B cell (primary cell): ENCODE results near the gene SCAMP3. TPM values are rescaled to one million over a fixed set of nuclear protein-coding genes. Genes with fewer than 3 reads are reported as not detected.

Experiments
- ATAC-seq: fragments of 200-7000 bp; cut with Tn5 transposase; one replicate; pipeline ENCODE4 v1.10.0; 2021; ENCODE audit warnings: low read depth, mild to moderate bottlenecking, moderate number of reproducible peaks, moderate library complexity
- CTCF ChIA-PET: fragments of 350-600 bp; sonication (Branson Sonifier 250); formaldehyde crosslinking; loops from one replicate; lab custom pipeline; 2021; ENCODE audit warnings: antibody characterized with exemption, inconsistent platforms; lab: Charles Lee
- POLR2A ChIA-PET: fragments of 350-600 bp; sonication (Branson Sonifier 250); formaldehyde crosslinking; loops from one replicate; lab custom pipeline; 2021; ENCODE audit warnings: antibody characterized with exemption; lab: Charles Lee
- DNase-seq: peaks from one replicate; pipeline ENCODE4 v3.0.0; 2013
- H2AFZ ChIP-seq: 2 replicates; pipeline ENCODE4 v1.6.1; 2012; ENCODE audit warnings: mild to moderate bottlenecking, low read depth, low read length; ENCODE audit not compliant: insufficient read depth, poor library complexity, severe bottlenecking
- H3K27ac ChIP-seq, 2 donors: 1 replicate in 1 of 2; 2 replicates in 1 of 2; pipeline ENCODE4 v1.5.1; 2012 to 2013; ENCODE audit warnings: low read length in 2 of 2, mild to moderate bottlenecking in 2 of 2, moderate library complexity in 1 of 2
- H3K27me3 ChIP-seq, 4 experiments: fragments of 200-600 bp in 1 of 4; sonication (generic) in 1 of 4; replicated peaks in 1 of 4; 1 replicate in 2 of 4; 2 replicates in 2 of 4; pipeline versions ENCODE4 v1.6.1 to v1.7.0; 2013 to 2016; ENCODE audit warnings: low read length in 3 of 4, mild to moderate bottlenecking in 2 of 4, mixed read lengths in 1 of 4, moderate library complexity in 1 of 4; ENCODE audit not compliant: insufficient read depth in 4 of 4, control insufficient read depth in 3 of 4; ENCODE audit errors: control extremely low read depth in 1 of 4
- H3K36me3 ChIP-seq, 2 experiments: replicated peaks in 1 of 2; 1 replicate in 1 of 2; 2 replicates in 1 of 2; pipeline versions ENCODE4 v1.6.1 to v1.7.1; 2013; ENCODE audit warnings: low read length in 1 of 2; ENCODE audit not compliant: insufficient read depth in 2 of 2, control insufficient read depth in 1 of 2; ENCODE audit errors: control extremely low read depth in 1 of 2, extremely low read depth in 1 of 2
- H3K4me1 ChIP-seq, 2 donors: fragments of 200-600 bp in 1 of 2; sonication (generic) in 1 of 2; 1 replicate in 1 of 2; 2 replicates in 1 of 2; pipeline versions ENCODE4 v1.5.1 to v1.6.1; 2013 to 2017; ENCODE audit warnings: low read length in 2 of 2; ENCODE audit not compliant: control insufficient read depth in 2 of 2, insufficient read depth in 2 of 2
- H3K4me2 ChIP-seq: replicated peaks from 2 replicates; pipeline ENCODE3; 2012; ENCODE audit warnings: mild to moderate bottlenecking, low read depth, low read length; ENCODE audit not compliant: poor library complexity, severe bottlenecking
- H3K4me3 ChIP-seq, 5 experiments: fragments of 200-600 bp in 1 of 5; sonication (generic) in 1 of 5; 1 replicate in 3 of 5; 2 replicates in 2 of 5; pipeline versions ENCODE4 v1.5.1 to v1.7.0; 2011 to 2016; ENCODE audit warnings: low read length in 4 of 5, mild to moderate bottlenecking in 4 of 5, low read depth in 2 of 5, control low read depth in 1 of 5, moderate library complexity in 1 of 5; ENCODE audit not compliant: insufficient read depth in 1 of 5; ENCODE audit errors: control extremely low read depth in 1 of 5, extremely low read depth in 1 of 5
- H3K79me2 ChIP-seq: fragments of 200-600 bp; sonication (generic); one replicate; pipeline ENCODE4 v1.6.0; 2016; ENCODE audit warnings: low read length; ENCODE audit not compliant: control insufficient read depth, insufficient read depth
- H3K9ac ChIP-seq: fragments of 200-600 bp; sonication (generic); 2 replicates; pipeline ENCODE4 v1.6.1; 2017; ENCODE audit warnings: mild to moderate bottlenecking, low read length, moderate library complexity
- H3K9me3 ChIP-seq, 3 donors: one replicate each; pipeline versions ENCODE4 v1.6.1 to v1.7.1; 2013; ENCODE audit warnings: low read length in 2 of 3; ENCODE audit not compliant: control insufficient read depth in 2 of 3, insufficient read depth in 1 of 3; ENCODE audit errors: control extremely low read depth in 1 of 3
- H4K20me1 ChIP-seq: 2 replicates; pipeline ENCODE4 v1.6.0; 2012; ENCODE audit warnings: mild to moderate bottlenecking, low read length; ENCODE audit not compliant: insufficient read depth, control insufficient read depth, poor library complexity, severe bottlenecking
- H3K27ac Mint-ChIP-seq: one replicate; pipeline ENCODE4 v1.8.0; 2021; ENCODE audit warnings: mixed read lengths
- H3K27me3 Mint-ChIP-seq: one replicate; pipeline ENCODE4 v1.8.0; 2021; ENCODE audit warnings: mixed read lengths
- H3K4me1 Mint-ChIP-seq: one replicate; pipeline ENCODE4 v1.8.0; 2021; ENCODE audit warnings: mixed read lengths
- H3K4me3 Mint-ChIP-seq: one replicate; pipeline ENCODE4 v1.8.0; 2021; ENCODE audit warnings: mixed read lengths
- H3K9me3 Mint-ChIP-seq: one replicate; pipeline ENCODE4 v1.8.0; 2022; ENCODE audit warnings: mixed read lengths; ENCODE audit not compliant: insufficient read depth
- CTCF ChIP-seq: fragments of 200-600 bp; IDR thresholded peaks from one replicate; pipeline ENCODE4 v1.8.0; 2022; ENCODE audit warnings: antibody characterized with exemption, mild to moderate bottlenecking
- EZH2 ChIP-seq: IDR thresholded peaks from 2 replicates; pipeline ENCODE4 v1.6.1; 2012; ENCODE audit warnings: borderline replicate concordance, low read depth, mild to moderate bottlenecking, moderate library complexity, low read length; ENCODE audit not compliant: insufficient read depth, poor library complexity, severe bottlenecking
- WGBS: methylation state at CpG from one replicate; pipeline ENCODE4 v1.1.5; 2013; ENCODE audit warnings: missing lambda C conversion rate; ENCODE audit not compliant: insufficient coverage; 5-methylcytosine and 5-hydroxymethylcytosine counted together
- intact Hi-C: fragments of 100-400 bp; cut with micrococcal nuclease; formaldehyde crosslinking; loops from one replicate; pipeline ENCODE4 v1.10.0; 2022
- polyA plus RNA-seq: library from polyadenylated mRNA; depleted of rRNA; stranded (reverse); fragments of >200 nt; gene quantifications from 2 replicates; pipeline ENCODE4 v1.2.3, GENCODE V29; 2012
- total RNA-seq, 2 donors: library from RNA; stranded (reverse); fragments of 120-200 nt in 1 of 2; gene quantifications; 1 replicate in 1 of 2; 2 replicates in 1 of 2; pipeline versions ENCODE4 v1.2.3 to v1.2.4, GENCODE V29; 2013 to 2022

Gene SCAMP3
- total and polyA plus RNA-seq, 2 donors (not counting 1 experiment from before 2014, with no cell fraction given) = 79.8 to 107 TPM

GRCh38 chr1:155226910-155227260, 35.3 kb downstream of the SCAMP3 start:
- ChIA-PET CTCF (interaction anchor here (0.7 to 6.9 kb wide), 17 partner anchors 15 to 165 kb away, joined by 3 to 189 read pairs (median 6); partner anchors contain the start of genes CLK2, KRTCAP2, MTX1 and THBS3), POLR2A (interaction anchor here (0.7 to 5.9 kb wide), 5 partner anchors 14 to 333 kb away, joined by 4 to 47 read pairs (median 5); partner anchors contain the start of genes MTX1, THBS3 and TRIM46)
- H2AFZ ChIP-seq = peak overlapping the region; percentile 81
- H3K9ac ChIP-seq = peak overlapping the region; percentile 73
- DNase-seq (no peak), ATAC-seq (no peak)
- H3K4me3 ChIP-seq = peak overlapping the region; percentile 61 to 93 (median 68)
- intact Hi-C loops = loop anchor here (1.0 to 5.0 kb wide), 5 partner anchors 14 to 142 kb away; partner anchors contain the start of gene THBS3
- H3K9me3 ChIP-seq = no peaks in the 10 kb centered on the region
- H3K4me1 Mint-ChIP-seq = peaks cover 46% of the 10 kb centered on the region
- peaks cover 4% of the 10 kb centered on the region for H3K79me2 ChIP-seq
- TF ChIP-seq CTCF (peak; percentile 65), EZH2 (no peak)
- peak overlapping the region; percentile 94 for H3K4me2 ChIP-seq
- peak overlapping the region; percentile 91 for H3K27ac Mint-ChIP-seq
- H4K20me1 ChIP-seq = no peaks in the 10 kb centered on the region
- H3K27me3 Mint-ChIP-seq = no peaks in the 10 kb centered on the region
- 0% methylated on average over 5 of the region's 19 CpGs for whole genome bisulfite sequencing
- no peaks in the 10 kb centered on the region for H3K27me3 ChIP-seq
- H3K9me3 Mint-ChIP-seq = no peaks in the 10 kb centered on the region
- H3K4me1 ChIP-seq = peaks cover 46 to 61% of the 10 kb centered on the region in 2 donors
- peak overlapping the region; percentile 70 for H3K27ac ChIP-seq
- no peaks in the 10 kb centered on the region for H3K36me3 ChIP-seq
- peak overlapping the region; percentile 85 for H3K4me3 Mint-ChIP-seq
